HFFc6 (cell line): Measurements from ENCODE around the gene TMEM245. TPM values are rescaled to one million over a fixed set of nuclear protein-coding genes. Genes with fewer than 3 reads are reported as not detected.
A peak's percentile ranks its signal among the peaks of the same experiment; 100 is the strongest.

ENCODE experiments used
- DNase-seq: peaks from one replicate; pipeline ENCODE4 v3.0.0-alpha.2; 2018
- H3K27ac Mint-ChIP-seq: 2 replicates; pipeline ENCODE4 v1.8.0; 2020; ENCODE audit warnings: mild to moderate bottlenecking, mixed read lengths
- H3K27me3 Mint-ChIP-seq: 2 replicates; pipeline ENCODE4 v1.8.0; 2021; ENCODE audit warnings: mild to moderate bottlenecking, moderate library complexity, mixed read lengths; ENCODE audit not compliant: insufficient read depth
- H3K36me3 Mint-ChIP-seq: 2 replicates; pipeline ENCODE4 v1.8.0; 2021; ENCODE audit warnings: low read depth, mixed read lengths
- H3K4me1 Mint-ChIP-seq: 2 replicates; pipeline ENCODE4 v1.8.0; 2020; ENCODE audit warnings: low read depth, mixed read lengths
- H3K4me3 Mint-ChIP-seq: 2 replicates; pipeline ENCODE4 v1.8.0; 2020; ENCODE audit warnings: mild to moderate bottlenecking, moderate library complexity, mixed read lengths
- H3K9me3 Mint-ChIP-seq: 2 replicates; pipeline ENCODE4 v1.8.0; 2020; ENCODE audit warnings: mild to moderate bottlenecking, mixed read lengths
- CTCF ChIP-seq: fragments of 200-600 bp; sonication (generic); IDR thresholded peaks from 2 replicates; pipeline ENCODE4 v1.5.0; 2021; ENCODE audit warnings: antibody characterized with exemption, mild to moderate bottlenecking
- total RNA-seq, 6 experiments: library from RNA; stranded (reverse); fragmentation: NEBNext Ultra II Directional; extraction: Animal tissue kit (Norgen Biotek cat#: 25700); gene quantifications; 2 replicates in 1 of 6; 3 replicates in 5 of 6; pipeline ENCODE4 v1.2.3, GENCODE V29; 2021

The TMEM245 gene
- total RNA-seq, 6 experiments from 2014 or later: 52.1 to 61.8 (median 57.4) TPM

DNA sequence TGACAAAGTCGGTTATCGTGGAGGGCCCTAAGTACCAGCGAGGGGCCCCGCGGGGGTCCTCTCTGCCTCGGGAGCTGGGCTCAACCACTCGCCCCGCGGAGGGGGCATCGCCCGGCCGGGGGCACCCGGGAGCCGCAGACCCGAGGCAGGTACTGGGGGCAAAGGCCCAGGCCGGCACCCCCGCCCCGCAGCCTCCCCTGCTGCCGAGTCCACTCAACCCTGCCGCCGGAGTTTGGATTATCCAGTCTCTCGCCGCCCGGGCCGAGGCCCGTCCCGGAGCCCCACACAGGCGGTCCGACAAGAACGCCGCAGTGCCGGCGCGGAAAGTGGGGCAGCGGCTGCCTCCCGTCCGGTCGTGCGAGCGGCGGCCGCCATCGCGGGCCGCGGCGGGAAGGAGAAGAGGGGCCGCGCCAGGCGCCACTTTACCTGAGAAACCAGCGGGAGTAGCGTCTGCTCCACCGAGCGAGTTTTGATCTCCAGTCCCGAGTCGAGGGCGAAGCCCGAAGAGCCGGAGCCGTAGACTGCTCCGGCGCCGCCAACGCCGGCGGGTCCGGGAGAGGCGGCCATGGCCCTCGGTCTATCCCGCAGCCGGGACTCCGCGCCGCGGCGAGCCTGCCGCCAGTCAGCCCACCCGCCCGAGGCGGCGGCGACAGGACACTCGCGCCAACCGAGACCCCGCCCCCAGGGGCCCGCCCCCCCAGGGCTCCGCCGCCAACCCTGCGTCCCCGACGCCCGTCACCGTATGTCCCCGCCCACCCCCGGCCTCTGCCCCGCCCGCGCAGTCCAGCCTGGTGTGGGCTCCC lies 106.7 kb downstream of the TMEM245 start, which contains the start of gene CTNNAL1:
CTNNAL1 (minus strand) TSS at position 624 of the 803 bp plus-strand sequence; CDS start at position 567, 57 bp downstream.
- Mint-ChIP-seq H3K27me3 (peaks cover 5% of the 10 kb centered on the region), H3K27ac (peak within 1 kb of the TSS; percentile 99), H3K4me3 (peak within 1 kb of the TSS; percentile 96), H3K4me1 (peaks cover 56% of the 10 kb centered on the region), H3K9me3 (no peaks in the 10 kb centered on the region), H3K36me3 (peaks cover 19% of the 10 kb centered on the region)
- peak; percentile 72 for DNase-seq
- no peak for TF ChIP-seq CTCF

- TF ChIP-seq CTCF: no peak
Observed at GRCh38 chr9:109012009-109012875, 107.5 kb downstream of the TMEM245 start.

DNA sequence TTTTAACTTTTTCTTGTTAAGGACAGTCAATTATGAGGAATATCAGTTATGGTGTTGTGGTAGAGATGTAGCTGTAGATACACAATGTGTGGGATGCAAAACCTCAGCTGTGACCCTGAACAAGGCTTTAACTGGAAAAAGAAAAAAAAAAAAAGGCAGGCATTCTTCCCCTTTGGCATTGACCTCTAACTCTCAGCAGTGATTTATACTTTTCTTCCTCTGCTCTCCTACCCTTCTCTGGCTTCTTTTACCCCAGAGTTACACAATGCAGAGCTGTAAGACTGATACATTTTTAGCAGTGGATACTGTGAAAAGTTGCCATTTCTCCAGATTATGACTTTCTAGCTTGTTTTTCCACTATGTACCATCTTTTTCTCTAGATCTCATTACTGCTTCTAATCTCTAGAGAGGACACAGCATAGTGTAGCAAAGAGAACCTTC lies 108.5 kb downstream of the TMEM245 start:
- peaks cover 57% of the 10 kb centered on the region for H3K4me1 Mint-ChIP-seq
- peaks cover 5% of the 10 kb centered on the region for H3K27me3 Mint-ChIP-seq
- H3K4me3 Mint-ChIP-seq: peak overlapping the region; percentile 96
- peak overlapping the region; percentile 99 for H3K27ac Mint-ChIP-seq
- H3K9me3 Mint-ChIP-seq: no peaks in the 10 kb centered on the region
- TF ChIP-seq CTCF: no peak
- DNase-seq: no peak
- H3K36me3 Mint-ChIP-seq: peaks cover 33% of the 10 kb centered on the region

More at GRCh38 chr9:109012009-109012875, 107.5 kb downstream of the TMEM245 start:
- Mint-ChIP-seq H3K27me3 (peaks cover 5% of the 10 kb centered on the region), H3K4me1 (peaks cover 57% of the 10 kb centered on the region), H3K4me3 (peak overlapping the region; percentile 96), H3K27ac (peak overlapping the region; percentile 99), H3K36me3 (peaks cover 23% of the 10 kb centered on the region), H3K9me3 (no peaks in the 10 kb centered on the region)
- peak; percentile 96 for DNase-seq

DNA sequence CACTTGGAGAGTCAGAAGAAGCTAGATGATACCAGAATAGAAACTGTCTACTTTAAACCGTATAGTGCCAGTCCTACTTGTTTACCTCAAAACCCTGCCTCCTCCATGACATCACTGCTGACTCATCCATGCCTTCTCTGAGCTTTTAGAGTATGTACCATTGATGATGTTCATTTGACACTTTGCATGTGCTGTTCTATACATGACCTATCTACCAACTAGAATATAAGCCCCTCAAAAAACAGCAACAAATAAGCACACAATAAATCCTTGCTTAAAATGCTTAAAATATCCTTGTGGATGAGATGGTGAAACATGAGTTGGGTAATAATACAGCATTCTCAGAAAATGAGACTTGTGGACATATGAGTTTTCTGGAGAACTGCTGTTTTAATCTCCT lies 109.0 kb downstream of the TMEM245 start:
- Mint-ChIP-seq H3K9me3 (no peaks in the 10 kb centered on the region), H3K4me3 (peak overlapping the region; percentile 96), H3K36me3 (peaks cover 36% of the 10 kb centered on the region), H3K27me3 (peaks cover 5% of the 10 kb centered on the region), H3K27ac (peak overlapping the region; percentile 99), H3K4me1 (peaks cover 57% of the 10 kb centered on the region)
- DNase-seq: peak; percentile 64
- no peak for TF ChIP-seq CTCF

- Mint-ChIP-seq H3K36me3 (peaks cover 64% of the 10 kb centered on the region), H3K4me3 (no peak overlapping the region), H3K27me3 (no peaks in the 10 kb centered on the region; the same call in 1 of the 2 replicates), H3K27ac (no peak overlapping the region), H3K4me1 (peaks cover 40% of the 10 kb centered on the region), H3K9me3 (peaks cover 29% of the 10 kb centered on the region)
- no peak for TF ChIP-seq CTCF
- DNase-seq: no peak
Observed at GRCh38 chr9:109005678-109006077, 114.1 kb downstream of the TMEM245 start.
